HL-60/S4 (cell line): ENCODE data around the gene ZNF205.

ENCODE experiments used
- in situ Hi-C: fragments of 300-500 bp; cut with MboI; formaldehyde crosslinking; loops from 2 replicates; pipeline ENCODE4 v1.14.3; 2022; ENCODE audit warnings: low sequenced_read_pairs

The ZNF205 gene

DNA sequence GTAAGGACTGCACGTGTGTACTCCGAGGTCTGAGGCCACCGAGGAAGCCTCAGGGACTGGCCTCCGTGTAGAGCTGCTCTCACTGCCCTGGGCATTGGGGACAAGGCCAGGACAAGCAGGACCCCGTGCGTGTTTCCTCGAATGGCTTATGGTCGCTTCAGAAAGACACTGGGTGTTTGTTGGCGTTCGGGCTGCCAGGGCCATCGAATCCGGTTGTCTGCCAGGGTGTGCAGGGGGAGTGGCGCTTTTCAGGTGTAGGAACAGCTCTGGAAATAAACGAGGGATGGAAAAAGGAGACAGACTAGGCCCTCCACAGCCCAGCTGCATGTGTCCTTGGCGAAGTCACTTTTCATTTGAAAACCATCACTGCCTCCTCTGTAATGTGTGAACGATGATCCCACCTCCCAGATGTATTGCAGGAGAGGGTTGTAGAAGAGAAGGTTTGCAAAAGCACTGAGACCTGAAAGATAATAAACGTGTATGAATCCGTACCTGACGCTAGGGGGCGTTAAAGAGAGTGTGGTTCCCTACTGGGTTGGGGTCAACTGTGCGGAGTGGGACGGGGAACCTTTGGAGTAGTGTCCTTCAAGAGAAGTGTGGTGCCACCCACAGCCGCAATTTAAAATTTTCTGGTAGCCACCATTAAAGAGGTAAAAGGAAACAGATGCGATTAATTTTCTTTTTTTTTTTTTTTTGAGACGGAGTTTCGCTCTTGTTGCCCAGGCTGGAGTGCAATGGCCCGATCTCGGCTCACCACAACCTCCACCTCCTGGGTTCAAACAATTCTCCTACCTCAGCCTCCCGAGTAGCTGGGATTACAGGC is 11.2 kb upstream of the ZNF205 start:
- in situ Hi-C loops, result no loop called here

DNA sequence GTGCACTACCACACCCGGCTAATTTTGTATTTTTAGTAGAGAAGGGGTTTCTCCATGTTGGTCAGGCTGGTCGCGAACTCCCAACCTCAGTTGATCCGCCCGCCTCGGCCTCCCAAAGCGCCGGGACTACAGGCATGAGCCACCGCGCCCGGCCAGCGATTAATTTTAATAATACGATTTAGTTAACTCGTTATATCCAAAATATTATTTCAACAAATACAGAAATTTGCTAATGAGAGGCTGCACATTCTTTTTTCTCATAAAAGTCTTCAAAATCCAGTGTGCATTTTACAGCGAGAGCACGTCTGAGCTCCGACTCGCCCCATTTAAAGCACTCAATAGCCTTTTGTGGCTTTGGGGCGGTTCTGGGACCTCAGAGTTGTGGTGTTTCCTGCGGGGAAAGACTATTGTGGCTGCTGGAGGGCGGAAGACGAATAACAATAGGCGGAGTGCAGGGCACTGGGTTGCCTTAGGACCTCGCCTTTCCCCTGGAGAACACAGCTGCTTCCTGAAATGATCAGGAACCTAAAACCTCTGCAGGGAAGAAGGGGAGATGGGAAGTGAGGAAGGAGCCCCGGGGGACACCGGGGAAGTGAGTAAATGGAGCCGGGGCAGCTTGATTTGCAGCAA is 10.4 kb upstream of the ZNF205 start:
- in situ Hi-C loops, result no loop called here

DNA sequence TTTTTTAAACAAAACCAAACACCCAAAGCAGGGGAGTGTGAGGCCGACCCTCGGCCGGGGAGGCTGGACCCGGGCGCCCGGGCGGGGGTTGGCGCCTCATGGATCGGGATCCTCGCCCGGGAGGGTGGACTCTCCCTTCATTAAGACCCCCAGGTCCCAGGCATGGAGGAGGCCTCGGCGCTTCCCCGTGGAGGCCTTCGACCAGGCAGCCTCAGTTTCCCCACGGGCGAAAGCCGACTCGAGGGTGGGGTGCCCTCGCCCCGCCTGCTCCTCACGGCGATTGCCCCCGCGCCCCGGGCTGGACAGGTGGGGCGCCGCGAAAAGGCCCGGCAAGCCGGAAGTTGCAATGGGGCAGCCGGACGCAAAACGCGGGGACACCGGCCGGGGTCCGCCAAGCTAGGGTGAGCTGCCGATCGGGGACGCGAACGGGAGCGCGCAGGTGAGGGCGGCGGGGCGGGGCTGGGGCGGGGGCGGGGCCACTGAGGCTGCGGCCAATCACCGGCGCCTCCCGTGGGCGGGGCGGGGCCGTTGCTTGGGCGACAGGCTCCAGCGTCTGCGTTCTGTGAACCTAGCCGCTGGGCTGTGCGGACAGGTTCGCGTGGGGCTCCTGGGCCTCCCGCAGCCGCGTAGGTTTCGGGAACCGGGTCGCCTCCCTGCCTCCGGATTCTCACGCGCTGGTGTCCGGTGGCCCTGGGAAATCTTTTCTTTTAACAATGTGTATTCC is 6.0 kb upstream of the ZNF205 start:
- in situ Hi-C loops, result no loop called here

DNA sequence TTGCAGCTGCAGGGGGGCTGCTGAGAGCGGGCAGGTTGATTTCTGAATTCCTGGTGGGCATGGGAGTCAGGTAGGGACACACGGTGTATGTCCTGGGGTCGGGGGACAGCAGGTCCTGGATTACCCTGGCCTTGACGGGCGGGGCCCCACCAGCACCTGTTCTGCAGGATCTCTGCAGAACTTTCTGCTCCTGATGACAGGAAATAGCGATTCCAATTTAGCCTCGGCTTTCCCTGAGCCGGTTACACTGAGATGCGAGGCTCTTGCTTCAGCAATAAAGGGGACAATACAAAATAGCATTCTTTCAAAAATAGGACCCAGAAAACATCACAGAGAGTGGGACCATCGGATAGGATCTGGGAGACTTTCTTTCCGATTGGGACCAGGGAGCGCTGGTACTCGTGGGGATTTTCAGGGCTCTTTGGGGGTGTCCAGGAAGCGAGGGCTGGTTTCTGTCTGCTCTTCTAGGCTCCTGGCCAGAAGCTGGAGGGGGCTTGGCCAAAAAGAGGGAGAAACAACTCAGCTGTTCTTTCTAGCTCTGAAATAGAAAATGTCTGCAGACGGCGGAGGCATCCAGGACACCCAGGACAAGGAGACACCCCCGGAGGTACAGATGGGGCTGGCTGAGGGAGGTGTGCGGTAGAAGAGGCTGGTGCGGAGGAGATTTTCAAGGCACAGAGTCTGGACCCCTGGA is 642 bp downstream of the ZNF205 start:
- in situ Hi-C loops, result no loop called here

DNA sequence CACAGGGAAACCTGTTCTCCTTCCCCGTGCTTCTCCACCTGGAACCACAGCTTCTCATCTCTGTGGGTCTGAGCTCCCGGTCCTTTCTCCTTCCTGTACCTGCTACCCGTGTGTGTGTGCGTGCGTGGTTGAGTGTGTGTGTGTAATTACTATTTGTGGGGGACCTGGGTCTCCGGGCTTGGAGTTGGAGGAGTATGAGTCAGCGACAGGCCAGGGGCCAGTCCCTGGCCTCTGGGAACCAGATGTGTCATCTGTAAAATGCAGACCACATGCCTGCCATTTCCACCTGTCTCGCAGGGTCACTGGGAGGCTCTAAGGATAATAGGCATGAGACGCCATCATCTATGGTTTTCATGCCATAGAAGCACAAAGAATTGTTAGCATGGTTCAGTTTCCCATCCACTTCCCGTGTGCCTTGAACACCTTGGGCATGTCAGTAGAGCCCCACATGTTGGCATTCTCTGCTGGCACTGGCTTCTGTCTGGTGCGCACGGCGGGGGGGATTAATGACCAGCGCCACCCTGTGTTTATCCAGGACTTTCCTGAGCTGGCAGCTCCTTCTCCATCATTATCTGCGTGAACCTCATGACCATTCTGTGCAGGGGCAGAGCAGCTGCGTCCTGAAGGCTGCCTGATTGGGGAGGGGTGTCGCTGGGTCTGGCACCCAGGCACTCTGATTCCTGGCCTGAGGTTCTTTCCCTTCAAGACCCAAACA is 1.5 kb downstream of the ZNF205 start:
- in situ Hi-C loops, result no loop called here

DNA sequence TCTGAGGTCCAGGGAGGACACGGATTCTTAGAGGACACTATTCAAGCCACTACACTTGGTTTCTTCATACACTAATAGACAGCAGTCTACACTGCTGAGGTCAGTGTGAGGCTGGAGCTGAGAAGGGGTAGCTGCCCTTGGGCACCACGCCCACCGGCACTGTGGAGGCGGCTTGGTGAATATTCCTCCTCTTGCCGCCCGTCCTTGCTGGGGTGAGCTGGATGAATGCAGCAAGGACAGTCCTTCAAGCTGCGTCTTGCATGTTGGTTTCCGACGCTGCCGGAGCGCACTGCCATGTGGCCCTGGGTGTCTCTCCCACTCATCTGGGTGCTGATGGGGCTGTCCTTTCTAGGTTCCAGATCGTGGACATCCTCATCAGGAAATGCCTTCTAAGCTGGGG is 2.6 kb downstream of the ZNF205 start:
- in situ Hi-C loops, result no loop called here

DNA sequence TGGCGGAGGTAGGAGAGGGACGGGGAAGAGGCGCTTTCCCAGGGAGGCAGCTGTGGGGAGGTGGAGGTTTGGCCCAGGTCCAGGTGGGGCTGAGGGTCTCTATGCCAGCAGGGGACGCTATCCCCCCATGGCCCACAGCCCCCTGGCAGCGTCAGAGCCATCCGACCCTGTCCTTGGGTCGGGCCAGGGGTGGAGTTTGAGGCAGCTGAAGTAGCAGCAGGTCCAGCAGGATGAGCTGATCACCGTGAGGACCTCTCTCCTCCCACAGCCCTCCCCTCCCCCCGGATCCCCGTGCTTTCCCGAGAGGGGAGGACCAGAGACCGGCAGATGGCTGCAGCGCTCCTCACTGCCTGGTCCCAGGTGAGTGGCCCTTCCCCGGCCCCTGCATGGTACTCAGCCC is 3.2 kb downstream of the ZNF205 start:
- in situ Hi-C loops, result no loop called here

DNA sequence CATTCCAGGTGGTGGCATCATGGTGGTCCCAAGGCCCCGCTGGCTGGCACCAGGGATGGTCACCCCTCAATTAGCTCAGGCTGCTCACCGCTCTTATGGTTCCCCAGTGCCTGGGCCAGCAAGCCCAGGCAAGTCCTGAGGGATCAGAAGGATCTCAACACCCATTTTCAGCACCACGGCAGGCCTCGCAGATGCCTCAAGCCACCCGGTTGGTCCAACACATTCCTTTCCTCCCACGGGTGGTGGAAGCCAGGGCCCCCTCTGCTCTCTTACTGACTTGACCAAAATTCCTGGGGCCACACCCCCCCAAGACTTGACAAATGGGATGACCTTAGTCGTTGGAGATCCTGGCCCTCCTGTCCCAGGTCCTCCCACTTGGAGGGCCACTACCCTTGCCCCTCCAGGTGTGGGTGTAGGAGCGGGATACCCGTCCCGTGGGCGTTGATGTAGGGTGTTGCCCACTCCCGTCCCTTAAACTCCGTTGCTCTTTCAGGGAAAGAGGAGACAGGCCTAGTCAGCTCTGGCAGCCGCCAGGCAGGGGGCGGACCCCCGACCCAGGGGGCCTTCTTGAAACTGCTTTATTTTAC is 5.9 kb downstream of the ZNF205 start:
- in situ Hi-C loops, result no loop called here

DNA sequence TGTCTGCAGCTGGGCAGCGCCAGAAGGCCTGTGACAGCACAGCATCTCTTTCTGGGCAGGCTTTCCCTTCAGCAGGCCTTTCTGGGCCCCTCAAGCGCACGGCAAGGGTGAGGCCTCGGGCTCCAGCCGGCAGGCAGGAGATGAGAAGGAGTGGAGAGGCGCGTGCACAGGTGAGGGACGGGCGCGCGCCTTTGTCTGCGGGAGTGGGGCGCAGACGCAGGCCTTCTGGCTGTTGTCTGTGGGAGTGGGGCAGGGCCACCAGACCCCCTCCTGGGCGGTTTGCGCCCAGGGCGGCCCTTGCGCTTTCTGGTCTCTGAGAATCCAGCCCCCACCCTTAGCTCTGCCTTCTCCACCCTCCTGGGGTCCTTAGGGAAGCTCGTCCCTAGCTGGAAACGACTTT is 6.5 kb downstream of the ZNF205 start:
- in situ Hi-C loops, result no loop called here

DNA sequence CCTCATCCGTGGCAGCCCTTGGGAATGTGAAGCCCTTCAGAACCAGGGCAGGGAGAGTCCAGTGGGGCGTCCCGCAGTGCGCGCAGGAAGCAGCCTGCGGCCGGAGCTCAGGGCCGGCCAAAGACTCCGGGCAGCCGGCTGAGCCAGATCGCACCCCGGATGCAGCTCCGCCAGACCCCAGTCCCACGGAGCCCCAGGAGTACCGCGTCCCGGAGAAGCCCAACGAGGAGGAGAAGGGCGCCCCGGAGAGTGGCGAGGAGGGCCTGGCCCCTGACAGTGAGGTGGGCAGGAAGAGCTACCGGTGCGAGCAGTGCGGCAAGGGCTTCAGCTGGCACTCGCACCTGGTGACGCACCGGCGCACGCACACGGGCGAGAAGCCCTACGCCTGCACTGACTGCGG is 6.9 kb downstream of the ZNF205 start:
- in situ Hi-C loops, result no loop called here

DNA sequence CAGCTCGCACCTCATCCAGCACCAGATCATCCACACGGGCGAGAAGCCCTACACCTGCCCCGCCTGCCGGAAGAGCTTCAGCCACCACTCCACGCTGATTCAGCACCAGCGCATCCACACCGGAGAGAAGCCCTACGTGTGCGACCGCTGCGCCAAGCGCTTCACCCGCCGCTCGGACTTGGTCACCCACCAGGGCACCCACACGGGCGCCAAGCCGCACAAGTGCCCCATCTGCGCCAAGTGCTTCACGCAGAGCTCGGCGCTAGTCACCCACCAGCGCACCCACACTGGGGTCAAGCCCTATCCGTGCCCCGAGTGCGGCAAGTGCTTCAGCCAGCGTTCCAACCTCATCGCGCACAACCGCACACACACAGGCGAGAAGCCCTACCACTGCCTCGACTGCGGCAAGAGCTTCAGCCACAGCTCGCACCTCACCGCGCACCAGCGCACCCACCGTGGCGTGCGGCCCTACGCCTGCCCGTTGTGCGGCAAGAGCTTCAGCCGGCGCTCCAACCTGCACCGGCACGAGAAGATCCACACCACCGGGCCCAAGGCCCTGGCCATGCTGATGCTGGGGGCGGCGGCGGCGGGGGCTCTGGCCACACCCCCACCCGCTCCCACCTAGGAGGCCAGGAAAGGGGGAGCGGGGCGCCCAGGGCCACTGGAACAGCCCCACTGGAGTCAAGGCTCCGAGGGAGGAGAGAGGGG is 7.5 kb downstream of the ZNF205 start:
- in situ Hi-C loops, result no loop called here

DNA sequence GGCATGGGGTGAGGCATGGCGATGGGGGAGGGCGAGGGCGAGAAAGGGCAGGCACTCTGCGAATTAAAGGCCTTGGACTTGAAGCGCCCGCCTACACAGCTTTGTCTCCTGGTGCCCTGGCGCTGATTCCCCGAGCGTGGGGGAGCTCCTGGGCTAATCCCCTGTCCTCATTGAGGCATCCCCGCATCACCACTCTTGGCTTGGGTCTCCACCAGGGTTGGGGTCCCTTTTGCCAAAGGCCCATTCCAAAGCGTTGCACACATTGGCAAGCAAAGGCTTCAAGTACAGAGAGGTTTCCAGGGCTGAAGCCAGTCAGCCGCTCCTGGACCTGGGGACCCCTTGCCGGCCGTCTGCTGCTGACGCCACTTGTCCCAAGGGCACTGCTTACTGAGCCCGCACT is 8.0 kb downstream of the ZNF205 start:
- in situ Hi-C loops, result no loop called here

DNA sequence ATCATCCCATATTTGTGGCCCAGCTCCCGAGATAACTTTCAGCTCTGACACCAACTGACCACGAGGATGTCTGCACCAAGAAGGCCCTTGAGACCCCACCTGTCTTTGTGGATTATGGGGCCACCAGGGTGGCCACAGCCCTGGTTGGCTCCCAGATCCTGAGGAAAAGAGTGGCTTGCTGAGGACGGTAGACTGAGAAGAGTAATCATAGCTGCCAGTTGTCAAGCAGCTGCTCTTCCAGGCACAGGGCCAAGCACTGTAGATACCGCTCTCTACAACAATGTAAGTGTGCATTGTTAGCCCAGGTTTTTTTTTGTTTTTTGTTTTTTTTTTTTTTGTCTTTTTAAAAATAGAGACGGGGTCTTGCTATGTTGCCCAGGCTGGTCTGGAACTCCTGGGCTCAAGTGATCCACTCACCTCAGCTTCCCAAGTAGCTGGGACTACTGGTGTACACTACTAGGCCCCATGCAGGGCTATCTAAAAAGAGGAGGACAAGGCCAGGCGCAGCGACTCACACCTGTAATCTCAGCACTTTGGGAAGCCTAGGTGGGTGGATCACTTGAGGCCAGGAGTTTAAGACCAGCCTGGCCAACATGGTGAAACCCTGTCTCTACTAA is 9.6 kb downstream of the ZNF205 start:
- in situ Hi-C loops, result no loop called here

DNA sequence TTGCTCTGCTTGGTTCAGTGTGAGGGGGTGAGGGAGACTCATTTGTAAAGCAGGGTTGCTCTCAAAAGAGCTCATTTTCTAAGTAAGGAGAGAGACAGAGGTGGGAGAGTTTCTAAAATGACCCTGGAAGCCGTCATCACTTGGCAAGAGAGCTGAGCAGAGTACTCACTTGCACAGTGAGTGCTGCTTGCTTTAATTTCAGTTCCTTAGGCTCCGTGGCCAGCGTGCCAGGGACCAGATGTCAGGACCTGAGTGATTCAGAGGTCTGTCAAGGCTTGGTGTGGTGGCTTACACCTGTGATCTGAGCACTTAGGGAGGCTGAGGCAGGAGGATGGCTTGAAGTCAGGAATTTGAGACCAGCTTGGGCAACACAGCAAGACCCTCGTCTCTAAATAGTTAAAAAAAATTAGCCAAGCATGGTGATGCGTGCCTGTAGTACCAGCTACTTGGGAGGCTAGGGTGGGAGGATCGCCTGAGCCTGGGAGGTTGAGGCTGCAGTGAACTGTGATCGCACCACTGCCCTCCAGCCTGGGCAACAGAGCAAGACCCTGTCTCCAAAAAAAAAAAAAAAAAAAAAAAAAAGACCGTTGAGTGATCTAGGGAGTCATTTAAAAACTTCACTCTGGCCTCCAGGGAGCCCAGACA is 10.7 kb downstream of the ZNF205 start:
- in situ Hi-C loops, result no loop called here

DNA sequence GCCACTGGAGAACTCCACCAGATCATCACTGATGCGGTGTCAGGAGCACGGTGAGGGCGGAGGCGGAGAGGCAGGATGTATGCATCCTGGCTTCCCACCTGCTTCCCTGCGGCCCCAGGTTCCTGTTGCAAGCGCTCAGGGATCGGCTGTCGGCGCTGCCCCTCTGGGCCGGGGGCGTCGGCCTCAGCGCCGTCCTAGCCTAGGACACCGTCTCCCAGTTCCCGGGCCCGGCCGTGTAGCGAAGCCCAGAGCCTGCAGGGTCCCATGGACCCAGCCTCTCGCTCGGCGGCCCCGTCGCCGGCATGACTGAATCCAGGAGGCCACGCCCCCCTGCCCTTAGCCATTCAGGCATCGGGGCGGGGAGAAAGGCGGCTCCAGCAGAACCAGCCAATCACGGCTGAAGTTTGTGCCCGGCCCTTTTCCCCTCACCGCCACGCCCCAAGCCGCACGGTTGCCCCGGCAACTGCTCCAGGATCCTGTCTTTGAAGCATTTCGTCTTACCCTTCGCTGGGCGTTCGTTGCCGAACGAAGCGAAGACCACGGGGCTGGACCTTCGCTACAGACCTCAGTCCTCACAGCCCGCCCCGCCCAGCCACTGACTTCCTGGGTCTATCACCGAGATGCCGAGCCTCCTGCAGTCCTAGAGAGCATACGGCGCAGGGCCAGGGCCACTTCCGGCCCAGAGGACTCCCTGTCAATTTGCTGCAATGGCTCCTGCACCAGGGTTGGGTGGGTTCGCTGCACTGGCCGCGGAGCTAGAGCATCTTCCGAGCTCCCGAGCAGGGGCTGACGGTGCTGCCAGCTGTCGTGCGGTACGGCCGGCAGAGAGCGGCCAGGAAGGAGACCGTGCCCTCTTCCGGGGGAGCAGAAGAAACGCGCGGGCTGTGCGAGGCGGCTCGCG is 11.8 kb downstream of the ZNF205 start:
- in situ Hi-C loops, result no loop called here

DNA sequence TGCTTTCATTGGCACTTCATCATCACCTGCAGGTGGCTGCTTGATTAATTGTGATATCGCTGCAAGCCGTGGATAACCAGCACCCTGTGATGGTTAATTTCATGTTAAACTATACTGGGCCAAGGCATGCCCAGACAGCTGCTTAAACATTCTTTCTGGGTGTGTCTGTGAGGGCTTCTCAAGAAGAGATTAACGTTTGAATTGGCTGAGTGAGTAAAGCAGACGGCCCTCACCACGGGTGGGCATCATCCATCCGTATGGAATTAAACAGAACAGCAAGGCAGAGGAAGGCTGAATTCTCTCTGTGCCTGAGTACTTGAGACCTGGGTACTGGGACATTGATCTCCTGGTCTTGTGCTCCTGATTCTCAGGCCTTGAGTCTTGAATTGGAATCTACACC is 15.4 kb downstream of the ZNF205 start:
- in situ Hi-C loops, result loop anchor here (5.0 kb wide), 1 partner anchor 65 kb away; no protein-coding TSS in a partner anchor
